GM23338 (cell line): ENCODE data around the gene NIT1. TPM values are rescaled to one million over a fixed set of nuclear protein-coding genes. Genes with fewer than 3 reads are reported as not detected.

Source experiments
- ATAC-seq: fragments of 200-7000 bp; cut with Tn5 transposase; 3 replicates; pipeline ENCODE4 v1.9.1; 2020
- DNase-seq: peaks from one replicate; pipeline ENCODE4 v3.0.0-alpha.2; 2015; ENCODE audit warnings: low spot score
- H2AFZ ChIP-seq: fragments of 200-600 bp; sonication (generic); 2 replicates; pipeline ENCODE4 v1.8.0; 2016; ENCODE audit warnings: antibody characterized with exemption, mild to moderate bottlenecking, moderate library complexity
- H3F3A ChIP-seq: fragments of 200-600 bp; sonication (generic); replicated peaks from 2 replicates; pipeline ENCODE4 v1.8.0; 2017; ENCODE audit warnings: antibody characterized with exemption, mixed run types, low read depth
- H3K27ac ChIP-seq: fragments of 200-600 bp; sonication (generic); 2 replicates; pipeline ENCODE4 v1.6.1; 2016; ENCODE audit warnings: low read depth
- H3K27me3 ChIP-seq: fragments of 200-600 bp; sonication (generic); 2 replicates; pipeline ENCODE4 v1.8.0; 2016; ENCODE audit warnings: mild to moderate bottlenecking, mixed run types, moderate library complexity; ENCODE audit not compliant: insufficient read depth
- H3K36me3 ChIP-seq: fragments of 200-600 bp; sonication (generic); 2 replicates; pipeline ENCODE4 v1.8.0; 2016; ENCODE audit warnings: mild to moderate bottlenecking; ENCODE audit not compliant: insufficient read depth
- H3K4me1 ChIP-seq: fragments of 200-600 bp; sonication (generic); 2 replicates; pipeline ENCODE4 v1.8.0; 2016; ENCODE audit warnings: mild to moderate bottlenecking, moderate library complexity; ENCODE audit not compliant: insufficient read depth
- H3K4me2 ChIP-seq: fragments of 200-600 bp; sonication (generic); 2 replicates; pipeline ENCODE4 v1.7.1; 2017; ENCODE audit warnings: mixed run types
- H3K4me3 ChIP-seq: fragments of 200-600 bp; sonication (generic); 2 replicates; pipeline ENCODE4 v1.6.1; 2016; ENCODE audit warnings: mixed run types
- H3K79me2 ChIP-seq: fragments of 200-600 bp; sonication (generic); replicated peaks from 2 replicates; pipeline ENCODE4 v1.8.0; 2017; ENCODE audit warnings: mild to moderate bottlenecking; ENCODE audit not compliant: insufficient read depth
- H3K9me2 ChIP-seq: fragments of 200-600 bp; sonication (generic); 2 replicates; pipeline ENCODE4 v1.8.0; 2017; ENCODE audit not compliant: insufficient read depth
- H4K20me1 ChIP-seq: fragments of 200-600 bp; sonication (generic); replicated peaks from 2 replicates; pipeline ENCODE4 v1.8.0; 2017; ENCODE audit warnings: mild to moderate bottlenecking; ENCODE audit not compliant: insufficient read depth
- H3K27ac Mint-ChIP-seq: 2 replicates; pipeline ENCODE4 v1.8.0; 2020; ENCODE audit warnings: inconsistent platforms, mild to moderate bottlenecking, moderate library complexity, mixed read lengths
- H3K27me3 Mint-ChIP-seq: 3 replicates; pipeline ENCODE4 v1.8.0; 2022; ENCODE audit warnings: low read depth, mild to moderate bottlenecking, moderate library complexity, mixed read lengths, inconsistent platforms; ENCODE audit not compliant: insufficient read depth, poor library complexity
- H3K36me3 Mint-ChIP-seq: 3 replicates; pipeline ENCODE4 v1.8.0; 2021; ENCODE audit warnings: low read depth, mild to moderate bottlenecking, inconsistent platforms, moderate library complexity, mixed read lengths
- H3K4me1 Mint-ChIP-seq: 3 replicates; pipeline ENCODE4 v1.8.0; 2020; ENCODE audit warnings: mild to moderate bottlenecking, inconsistent platforms, mixed read lengths
- H3K4me3 Mint-ChIP-seq: 3 replicates; pipeline ENCODE4 v1.8.0; 2021; ENCODE audit warnings: moderate library complexity, mild to moderate bottlenecking, inconsistent platforms, mixed read lengths
- H3K9me3 Mint-ChIP-seq: 3 replicates; pipeline ENCODE4 v1.8.0; 2020; ENCODE audit warnings: moderate library complexity, mild to moderate bottlenecking, inconsistent platforms, mixed read lengths
- CREB1 ChIP-seq: fragments of 250-450 bp; sonication (Bioruptor Pico); IDR thresholded peaks from 2 replicates; pipeline ENCODE4 v1.5.0; 2020; ENCODE audit warnings: low read depth, mild to moderate bottlenecking, moderate library complexity
- EZH2 ChIP-seq: fragments of 200-600 bp; sonication (generic); IDR thresholded peaks from one replicate; pipeline ENCODE4 v1.8.0; 2017; ENCODE audit warnings: antibody characterized with exemption, mild to moderate bottlenecking, low read depth; ENCODE audit not compliant: unreplicated experiment
- EZH2phosphoT487 ChIP-seq: fragments of 200-600 bp; sonication (generic); IDR thresholded peaks from one replicate; pipeline ENCODE4 v1.8.1; 2018; ENCODE audit warnings: antibody characterized with exemption; ENCODE audit not compliant: unreplicated experiment
- JUNB ChIP-seq: IDR thresholded peaks from one replicate; pipeline ENCODE4 v1.6.1; 2016; ENCODE audit warnings: antibody characterized with exemption; ENCODE audit not compliant: unreplicated experiment
- NANOG ChIP-seq: IDR thresholded peaks from 2 replicates; pipeline ENCODE4 v1.6.1; 2016; ENCODE audit warnings: antibody characterized with exemption, borderline replicate concordance
- POLR2AphosphoS5 ChIP-seq: IDR thresholded peaks from 2 replicates; pipeline ENCODE4 v1.6.1; 2016; ENCODE audit warnings: antibody characterized with exemption, low read depth
- REST ChIP-seq: IDR thresholded peaks from one replicate; pipeline ENCODE4 v1.6.1; 2018; ENCODE audit warnings: antibody characterized with exemption; ENCODE audit not compliant: unreplicated experiment
- STAT1 ChIP-seq: IDR thresholded peaks from one replicate; pipeline ENCODE4 v1.6.1; 2016; ENCODE audit warnings: antibody characterized with exemption; ENCODE audit not compliant: unreplicated experiment
- ZNF114 ChIP-seq: fragments of 250-450 bp; sonication (Bioruptor Pico); IDR thresholded peaks from 2 replicates; pipeline ENCODE4 v1.5.0; 2020; ENCODE audit warnings: mild to moderate bottlenecking, moderate library complexity
- ZNF331 ChIP-seq: fragments of 250-450 bp; sonication (Bioruptor Pico); IDR thresholded peaks from 2 replicates; pipeline ENCODE4 v1.5.0; 2020; ENCODE audit warnings: low read depth, mild to moderate bottlenecking, moderate library complexity
- ZNF462 ChIP-seq: fragments of 250-450 bp; sonication (Bioruptor Pico); IDR thresholded peaks from 2 replicates; pipeline ENCODE4 v1.5.0; 2020; ENCODE audit warnings: mild to moderate bottlenecking, moderate library complexity
- polyA plus RNA-seq: library from polyadenylated mRNA; unstranded; fragments of >200 nt; fragmentation: Nextera tagmentation; extraction: Ambion mirVana; gene quantifications from 2 replicates; pipeline ENCODE4 v1.2.1, GENCODE V29; 2016
- total RNA-seq: library from RNA; depleted of rRNA; stranded (reverse); fragments of >200 nt; shearing (Covaris generic); gene quantifications from 2 replicates; pipeline ENCODE4 v1.2.3, GENCODE V29; 2014
- TF ChIP-seq, protein P1 (sequence below), 2 experiments: fragments of 200-600 bp in 1 of 2; sonication (generic) in 1 of 2; conservative IDR thresholded peaks; 2 replicates each; pipeline versions ENCODE4 v1.5.1 to v1.6.1; 2016 to 2017; ENCODE audit warnings: antibody characterized with exemption in 2 of 2, low read depth in 2 of 2, mild to moderate bottlenecking in 2 of 2, moderate library complexity in 1 of 2
- TF ChIP-seq, protein P2 (sequence below): IDR thresholded peaks from 2 replicates; pipeline ENCODE4 v1.6.1; 2016; ENCODE audit warnings: antibody characterized with exemption

NIT1 gene
- total and polyA plus RNA-seq, 2 experiments from 2014 or later: 35.9 to 43.0 TPM

GRCh38 chr1:161074676-161075368 lies 43.1 kb upstream of the NIT1 start:
- Mint-ChIP-seq H3K27ac (no peak overlapping the region; the same call in 1 of the 2 replicates), H3K36me3 (no peaks in the 10 kb centered on the region), H3K4me3 (no peak overlapping the region), H3K27me3 (peaks cover 13% of the 10 kb centered on the region), H3K9me3 (no peaks in the 10 kb centered on the region), H3K4me1 (no peaks in the 10 kb centered on the region; the same call in 2 of the 3 replicates)
- H2AFZ ChIP-seq: no peak overlapping the region
- no peak overlapping the region for H3K4me3 ChIP-seq
- no peaks in the 10 kb centered on the region for H4K20me1 ChIP-seq
- no peaks in the 10 kb centered on the region for H3F3A ChIP-seq
- no peak overlapping the region for H3K4me2 ChIP-seq
- ATAC-seq (no peak), DNase-seq (no peak)
- no peaks in the 10 kb centered on the region for H3K27me3 ChIP-seq
- no peaks in the 10 kb centered on the region; the same call in 1 of the 2 replicates for H3K4me1 ChIP-seq
- no peak for TF ChIP-seq STAT1
- no peak for TF ChIP-seq NANOG
- no peak for TF ChIP-seq ZNF462 (CRISPR knock-in tag)
- TF ChIP-seq POLR2AphosphoS5: no peak
- TF ChIP-seq, protein P1, sequence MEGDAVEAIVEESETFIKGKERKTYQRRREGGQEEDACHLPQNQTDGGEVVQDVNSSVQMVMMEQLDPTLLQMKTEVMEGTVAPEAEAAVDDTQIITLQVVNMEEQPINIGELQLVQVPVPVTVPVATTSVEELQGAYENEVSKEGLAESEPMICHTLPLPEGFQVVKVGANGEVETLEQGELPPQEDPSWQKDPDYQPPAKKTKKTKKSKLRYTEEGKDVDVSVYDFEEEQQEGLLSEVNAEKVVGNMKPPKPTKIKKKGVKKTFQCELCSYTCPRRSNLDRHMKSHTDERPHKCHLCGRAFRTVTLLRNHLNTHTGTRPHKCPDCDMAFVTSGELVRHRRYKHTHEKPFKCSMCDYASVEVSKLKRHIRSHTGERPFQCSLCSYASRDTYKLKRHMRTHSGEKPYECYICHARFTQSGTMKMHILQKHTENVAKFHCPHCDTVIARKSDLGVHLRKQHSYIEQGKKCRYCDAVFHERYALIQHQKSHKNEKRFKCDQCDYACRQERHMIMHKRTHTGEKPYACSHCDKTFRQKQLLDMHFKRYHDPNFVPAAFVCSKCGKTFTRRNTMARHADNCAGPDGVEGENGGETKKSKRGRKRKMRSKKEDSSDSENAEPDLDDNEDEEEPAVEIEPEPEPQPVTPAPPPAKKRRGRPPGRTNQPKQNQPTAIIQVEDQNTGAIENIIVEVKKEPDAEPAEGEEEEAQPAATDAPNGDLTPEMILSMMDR (conservative IDR thresholded peaks at IDR 0.05; ENCODE audit: low read depth in 2 of 2): no peak
- TF ChIP-seq, protein P2, sequence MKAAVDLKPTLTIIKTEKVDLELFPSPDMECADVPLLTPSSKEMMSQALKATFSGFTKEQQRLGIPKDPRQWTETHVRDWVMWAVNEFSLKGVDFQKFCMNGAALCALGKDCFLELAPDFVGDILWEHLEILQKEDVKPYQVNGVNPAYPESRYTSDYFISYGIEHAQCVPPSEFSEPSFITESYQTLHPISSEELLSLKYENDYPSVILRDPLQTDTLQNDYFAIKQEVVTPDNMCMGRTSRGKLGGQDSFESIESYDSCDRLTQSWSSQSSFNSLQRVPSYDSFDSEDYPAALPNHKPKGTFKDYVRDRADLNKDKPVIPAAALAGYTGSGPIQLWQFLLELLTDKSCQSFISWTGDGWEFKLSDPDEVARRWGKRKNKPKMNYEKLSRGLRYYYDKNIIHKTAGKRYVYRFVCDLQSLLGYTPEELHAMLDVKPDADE: no peak
- TF ChIP-seq EZH2phosphoT487: no peak
- no peak for TF ChIP-seq ZNF331
- TF ChIP-seq REST: no peak
- no peak for TF ChIP-seq CREB1 (CRISPR knock-in tag)
- TF ChIP-seq JUNB: no peak
- TF ChIP-seq EZH2: no peak
- no peak for TF ChIP-seq ZNF114 (CRISPR knock-in tag)
- H3K36me3 ChIP-seq: no peaks in the 10 kb centered on the region
- H3K9me2 ChIP-seq: no peaks in the 10 kb centered on the region
- no peaks in the 10 kb centered on the region for H3K79me2 ChIP-seq
- H3K27ac ChIP-seq: no peak overlapping the region
